Spleen (tissue), 7 donors: ENCODE data around the gene MAP3K10.

Experiments
- CTCF ChIP-seq, 11 experiments: fragments of 200-600 bp in 7 of 11; fragments of 450-650 bp in 4 of 11; sonication (generic) in 4 of 11; IDR thresholded peaks in 8 of 11; conservative IDR thresholded peaks in 3 of 11; 1 replicate in 7 of 11; 2 replicates in 4 of 11; pipeline versions ENCODE4 v1.4.0 to v1.8.0; 2016 to 2021; ENCODE audit warnings: antibody characterized with exemption in 11 of 11, inconsistent platforms in 4 of 11, mild to moderate bottlenecking in 1 of 11
- POLR2A ChIP-seq, 3 donors: fragments of 450-650 bp; IDR thresholded peaks; one replicate each; pipeline ENCODE4 v1.5.1; 2017; ENCODE audit warnings: antibody characterized with exemption in 3 of 3, mild to moderate bottlenecking in 1 of 3
- donor health status: DM: no; HTN: no; CAD: no; lungs with moderate emphysema.
- donor health status: DM: no; HTN: no; CAD: no.
- donor health status: DM: no; HTN: no; CAD: no.

- TF ChIP-seq POLR2A (IDR thresholded peaks at IDR 0.05) (no peak), CTCF (IDR thresholded peaks at IDR 0.05 in 8 of 11, conservative IDR thresholded peaks at IDR 0.05 in 3 of 11) (no peak)
Measured at GRCh38 chr19:40240332-40240731, 49.1 kb downstream of the MAP3K10 start.
